ENCODE results near the gene PAQR9.

Gene PAQR9

DNA sequence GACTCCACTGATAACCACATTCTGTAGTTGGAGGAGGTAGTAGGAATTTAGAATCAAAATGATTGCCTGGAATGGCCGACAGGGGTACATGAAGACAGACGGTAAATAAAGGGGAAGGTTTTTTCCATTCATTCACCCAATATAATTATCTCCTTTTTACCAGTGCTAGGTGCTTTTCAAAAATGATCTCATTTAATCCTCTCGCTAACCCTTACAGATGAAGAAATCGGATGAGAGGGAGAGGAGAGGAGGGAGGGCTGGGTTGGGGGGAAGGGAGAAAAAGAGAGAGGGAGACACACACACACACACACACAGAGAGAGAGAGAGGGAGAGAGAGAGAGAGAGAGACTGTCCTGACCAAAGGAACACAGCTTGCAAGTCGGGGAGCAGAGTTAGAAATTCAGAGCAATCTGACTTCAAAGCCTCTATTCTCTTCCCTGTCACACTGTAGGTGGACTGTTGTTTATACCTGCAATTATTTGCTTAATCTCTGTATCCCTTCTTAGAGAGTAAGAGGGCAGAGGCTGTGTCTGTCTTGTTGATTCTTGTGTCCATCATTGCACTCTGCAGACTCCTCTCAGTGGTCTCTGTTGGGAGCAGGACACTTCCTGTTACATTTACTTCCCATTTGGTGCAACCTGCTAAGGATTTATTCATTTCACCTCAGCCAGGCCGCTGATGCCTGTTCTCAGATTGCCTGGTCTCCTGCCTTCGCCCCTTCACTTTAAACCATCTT is 18.7 kb upstream of the PAQR9 start:
- DNase-seq (ENCODE audit: low read depth) = no peak

DNA sequence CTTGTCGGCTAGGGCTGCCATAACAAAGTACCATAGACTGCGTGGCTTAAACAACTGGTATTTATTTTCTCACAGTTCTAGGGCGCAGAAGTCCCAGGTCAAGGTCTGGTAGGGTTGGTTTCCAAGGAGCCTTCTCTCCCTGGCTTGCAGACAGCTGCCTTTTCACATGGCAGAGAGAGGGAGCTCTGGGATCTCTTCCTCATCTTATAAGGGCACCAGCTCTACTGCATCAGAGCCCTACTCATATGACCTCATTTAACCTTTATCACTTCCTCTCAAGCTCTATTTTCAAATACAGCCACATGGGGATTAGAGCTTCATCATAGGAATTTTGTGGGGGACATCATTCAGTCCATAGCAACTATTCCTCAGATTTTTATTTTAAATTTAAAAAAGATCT is 17.6 kb upstream of the PAQR9 start:
- no peak for DNase-seq (ENCODE audit: low read depth)

DNA sequence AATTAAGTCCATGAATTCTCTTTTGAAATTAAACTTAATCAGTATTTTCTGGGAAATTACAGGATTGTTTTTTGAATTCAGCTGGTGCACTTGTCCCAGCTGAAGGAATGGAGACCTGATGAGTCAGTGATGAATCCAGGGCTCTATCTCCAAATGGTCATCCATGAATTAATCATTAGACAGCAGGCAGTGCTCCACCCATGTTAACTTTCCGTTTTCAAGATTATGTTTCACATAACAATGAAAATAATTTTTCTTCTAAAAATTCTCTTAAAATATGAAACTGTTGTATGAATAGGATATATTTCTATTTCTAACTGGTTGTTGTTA is 13.9 kb upstream of the PAQR9 start:
- peak; percentile 30 for DNase-seq (ENCODE audit: low read depth)

DNA sequence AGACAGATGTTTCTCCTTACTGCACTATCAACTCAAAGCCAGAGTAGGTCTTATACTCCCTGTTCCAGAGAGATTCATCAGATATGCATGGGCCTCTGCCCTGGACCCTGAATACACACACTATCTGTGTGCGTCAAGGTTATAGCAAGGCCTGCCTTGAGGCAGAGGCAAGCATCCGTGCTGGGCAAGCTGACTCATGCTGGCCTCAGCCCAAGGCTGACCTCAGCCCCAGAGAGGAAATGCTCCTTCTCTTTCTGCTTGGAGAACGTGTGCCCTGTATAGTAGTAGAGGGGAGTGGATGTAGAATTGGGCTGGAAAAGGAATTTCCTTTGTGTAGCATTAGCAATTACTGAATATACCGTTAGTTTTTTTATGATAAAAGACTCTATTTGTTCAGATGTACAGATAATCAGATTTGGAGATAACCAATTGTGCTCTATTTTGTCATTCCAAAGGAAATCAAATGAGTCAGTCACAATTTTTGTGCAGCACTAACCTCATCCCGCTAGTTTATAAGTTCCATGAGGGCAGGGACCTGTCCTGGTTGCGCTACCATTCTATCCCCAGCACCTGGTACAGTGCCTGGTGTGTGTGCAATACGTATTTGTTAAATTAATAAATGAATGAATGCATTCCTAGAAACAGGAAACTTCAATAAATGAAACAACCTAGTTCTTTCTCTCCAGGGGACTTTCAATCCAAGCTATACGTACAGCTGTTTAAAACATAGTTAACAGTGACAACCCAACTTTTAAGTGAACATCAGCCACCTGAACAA is 13.3 kb upstream of the PAQR9 start:
- DNase-seq (ENCODE audit: low read depth) = peak; percentile 92

DNA sequence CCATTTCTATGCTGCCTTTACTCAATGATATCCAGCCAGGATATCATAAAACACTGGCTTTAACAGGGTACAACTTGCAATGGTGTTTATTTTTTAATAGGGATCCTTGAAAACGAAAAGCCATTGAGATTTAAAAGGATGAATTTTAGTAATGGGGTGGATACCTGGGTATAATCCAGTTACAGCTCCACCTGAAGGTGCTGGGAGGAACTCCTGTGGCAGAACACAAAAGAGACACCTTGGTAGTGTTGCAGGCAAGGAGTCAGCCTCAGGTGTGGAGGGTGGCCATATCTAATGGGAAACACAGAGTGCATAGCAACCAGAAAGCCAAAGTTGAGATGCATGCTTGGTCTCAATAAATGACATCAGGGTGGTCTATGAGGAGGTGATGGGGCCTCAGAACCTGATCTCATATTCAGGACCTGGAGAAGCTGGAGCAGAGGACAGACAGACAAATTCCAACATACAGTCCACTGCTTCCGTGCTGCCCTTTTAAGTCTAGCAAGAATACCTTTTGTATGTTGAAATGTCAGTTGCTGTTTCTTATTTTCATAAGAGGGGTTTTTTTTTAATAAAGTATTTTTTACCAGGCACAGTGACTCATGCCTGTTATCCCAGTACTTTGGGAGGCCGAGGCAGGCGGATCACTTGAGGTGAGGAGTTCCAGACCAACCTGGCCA is 12.0 kb upstream of the PAQR9 start:
- no peak for DNase-seq (ENCODE audit: low read depth)

DNA sequence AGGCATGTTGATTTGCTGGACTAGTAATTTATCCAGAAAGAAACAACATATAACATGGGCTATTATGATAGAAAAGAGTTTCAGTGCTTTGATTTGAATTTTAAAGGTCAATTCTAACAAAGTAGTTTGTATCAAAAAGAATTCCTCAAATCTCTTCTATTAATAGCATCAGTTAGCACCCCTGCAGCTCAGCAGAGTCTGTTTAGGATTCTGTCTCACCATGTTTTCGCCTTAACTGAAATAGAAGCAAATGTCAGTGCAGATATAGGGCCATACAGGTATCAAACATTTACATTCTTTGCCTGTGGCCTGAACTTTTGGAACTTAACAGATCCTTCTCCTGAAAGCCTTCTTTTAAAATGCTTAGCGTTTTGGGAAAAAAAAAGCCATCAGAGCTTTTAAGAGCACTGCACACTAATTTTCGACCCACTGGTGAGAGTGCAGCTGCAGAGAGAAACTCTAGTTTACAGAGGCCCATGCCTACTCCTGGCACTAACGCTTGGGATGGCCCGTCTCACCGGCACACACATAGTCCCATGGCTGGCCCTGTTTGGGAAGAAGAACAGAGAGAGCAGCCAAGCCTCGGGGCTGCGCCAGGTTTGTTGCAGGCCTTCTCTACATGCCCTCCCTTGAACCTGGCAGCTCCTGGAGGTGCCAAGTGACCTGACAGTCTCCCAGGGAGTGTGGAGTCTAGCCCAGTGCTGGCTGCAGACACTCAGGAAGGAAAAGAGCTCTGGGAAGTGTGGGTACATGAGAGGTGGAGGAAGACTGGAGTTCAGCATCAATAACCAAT is 9.9 kb upstream of the PAQR9 start:
- no peak for DNase-seq (ENCODE audit: low read depth)

DNA sequence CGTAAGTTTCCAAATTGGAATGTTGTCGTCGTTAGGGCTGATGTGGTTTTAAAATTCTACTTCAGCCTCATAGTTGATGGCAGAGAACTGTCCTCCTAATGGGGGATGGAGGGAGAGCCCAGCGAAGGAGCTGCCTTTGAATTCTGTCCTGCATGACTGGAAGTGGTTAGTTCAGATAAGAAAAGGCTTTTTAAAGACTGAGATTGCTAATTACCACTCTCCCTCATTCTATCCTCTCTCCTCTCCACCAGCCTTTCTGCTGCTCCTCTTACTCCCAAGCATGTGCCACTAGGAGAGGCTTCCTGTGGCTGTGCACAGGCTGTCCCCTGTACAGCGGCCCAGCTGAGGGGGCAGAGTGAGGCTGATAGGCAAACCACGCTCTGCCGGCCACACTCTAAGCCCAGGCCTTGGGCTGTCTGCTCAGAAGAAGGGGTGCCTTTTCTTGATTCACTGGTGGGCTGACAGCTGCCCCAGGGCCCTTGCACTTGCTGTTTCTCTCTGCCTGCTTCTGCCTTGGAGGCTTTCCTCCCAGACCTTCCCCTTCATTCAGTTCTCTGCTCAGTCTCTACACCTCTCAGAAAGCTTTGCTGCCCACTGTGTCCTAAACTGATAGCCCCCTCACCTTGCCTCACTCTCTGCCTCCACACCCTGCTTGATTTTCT is 8.7 kb upstream of the PAQR9 start:
- DNase-seq (ENCODE audit: low read depth) = no peak

DNA sequence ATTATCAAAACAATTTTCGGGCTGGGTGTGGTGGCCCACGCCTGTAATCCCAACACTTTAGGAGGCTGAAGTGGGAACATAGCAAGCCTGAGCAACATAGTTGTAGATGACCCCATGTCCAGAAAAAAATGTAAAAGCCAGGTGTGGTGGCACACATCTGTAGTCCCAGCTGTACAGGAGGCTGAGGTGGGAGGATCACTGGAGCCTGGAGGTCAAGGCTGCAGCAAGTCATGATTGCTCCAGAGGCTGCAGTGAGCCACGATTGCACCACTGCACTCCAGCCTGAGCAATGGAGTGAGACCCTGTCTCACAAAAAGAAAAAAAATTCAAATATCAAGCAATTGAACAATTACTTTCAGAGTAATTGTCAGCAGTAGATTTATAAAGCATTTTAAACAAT is 8.0 kb upstream of the PAQR9 start:
- no peak for DNase-seq (ENCODE audit: low read depth)

DNA sequence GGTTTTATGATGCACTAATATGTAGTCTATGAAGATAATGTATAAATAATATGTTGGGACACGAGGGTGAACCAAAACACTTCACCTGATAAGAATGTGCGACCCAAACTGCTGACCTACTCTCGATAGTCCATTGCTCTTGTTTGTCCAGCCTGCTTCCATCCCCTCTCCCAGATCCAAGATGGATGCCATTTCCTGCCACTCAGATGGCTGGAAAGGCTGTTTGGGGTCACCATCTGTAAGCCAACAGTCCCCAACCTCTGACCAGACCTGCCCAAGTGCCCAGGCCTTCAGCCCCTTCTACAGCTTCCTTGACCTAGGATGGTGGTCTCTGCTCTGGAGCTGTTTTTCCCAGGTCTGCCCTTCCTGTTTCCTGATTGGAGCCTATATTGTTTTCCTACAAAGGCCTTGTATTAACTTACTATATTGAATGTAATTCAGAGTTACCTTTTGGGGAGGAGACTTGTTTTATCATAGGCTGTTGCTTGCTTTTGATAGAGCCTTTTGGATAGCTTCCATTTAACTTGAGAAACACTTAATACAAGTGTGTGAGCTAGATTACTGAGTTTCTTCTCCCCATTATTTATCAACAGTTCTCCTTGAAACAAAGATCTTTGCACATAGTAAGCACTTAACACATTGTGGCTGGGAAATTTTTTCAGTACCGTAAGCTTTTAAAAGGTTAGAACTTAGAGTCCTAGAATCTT is 5.0 kb upstream of the PAQR9 start:
- no peak for DNase-seq (ENCODE audit: low read depth)

DNA sequence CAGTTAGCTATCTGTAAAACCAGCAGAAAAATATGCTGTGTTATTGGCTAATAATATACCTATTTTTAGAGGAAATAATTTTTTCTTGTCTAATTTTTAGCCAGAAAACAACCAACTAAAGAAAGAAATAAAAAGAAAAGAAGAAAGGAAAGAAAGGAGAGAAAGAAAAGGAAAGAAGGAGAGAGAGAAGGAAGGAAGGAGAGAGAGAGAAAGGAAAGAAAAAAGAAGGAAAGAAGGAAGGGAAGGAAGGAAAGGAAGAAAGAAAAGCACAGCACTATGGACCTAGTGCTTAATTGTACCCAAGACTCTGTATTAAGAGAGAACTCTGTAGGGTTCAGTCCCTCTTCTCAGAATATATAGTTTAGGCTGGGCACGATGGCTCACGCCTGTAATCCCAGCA is 3.3 kb upstream of the PAQR9 start:
- DNase-seq (ENCODE audit: low read depth) = no peak

DNA sequence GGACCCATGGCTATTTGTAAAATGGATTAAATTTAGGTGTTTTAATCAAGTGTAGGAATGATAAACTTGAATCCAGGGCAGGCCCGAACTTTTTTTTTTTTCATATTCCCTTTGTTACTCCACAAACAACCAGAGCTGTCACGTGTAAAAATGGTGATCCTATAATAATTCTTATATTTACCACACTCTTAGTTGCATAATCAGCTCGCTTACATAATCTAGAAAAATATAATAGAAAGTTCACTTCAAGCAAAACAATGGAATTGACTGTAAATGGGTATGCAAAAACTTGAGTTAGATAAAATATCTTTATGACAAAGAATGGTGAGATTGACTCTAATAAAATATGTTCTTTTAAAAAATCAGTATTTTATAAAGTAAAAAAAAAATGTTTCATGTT is 2.1 kb upstream of the PAQR9 start:
- no peak for DNase-seq (ENCODE audit: low read depth)

DNA sequence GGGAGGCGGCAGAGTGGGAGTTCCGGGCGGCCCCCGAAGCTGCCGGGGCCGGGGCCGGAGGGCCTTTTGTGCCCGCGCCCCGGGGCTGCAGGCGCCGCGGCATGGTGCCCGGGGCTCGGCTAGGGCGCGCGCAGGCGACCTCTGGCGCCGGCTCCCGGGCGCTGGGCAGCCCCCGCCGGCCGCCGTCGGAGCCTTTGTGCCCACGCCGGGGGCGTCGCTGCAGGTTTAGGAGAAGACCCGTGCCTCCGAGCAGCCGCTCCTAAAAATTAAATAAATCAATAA is 299 bp downstream of the PAQR9 start:
- DNase-seq (ENCODE audit: low read depth) = no peak

DNA sequence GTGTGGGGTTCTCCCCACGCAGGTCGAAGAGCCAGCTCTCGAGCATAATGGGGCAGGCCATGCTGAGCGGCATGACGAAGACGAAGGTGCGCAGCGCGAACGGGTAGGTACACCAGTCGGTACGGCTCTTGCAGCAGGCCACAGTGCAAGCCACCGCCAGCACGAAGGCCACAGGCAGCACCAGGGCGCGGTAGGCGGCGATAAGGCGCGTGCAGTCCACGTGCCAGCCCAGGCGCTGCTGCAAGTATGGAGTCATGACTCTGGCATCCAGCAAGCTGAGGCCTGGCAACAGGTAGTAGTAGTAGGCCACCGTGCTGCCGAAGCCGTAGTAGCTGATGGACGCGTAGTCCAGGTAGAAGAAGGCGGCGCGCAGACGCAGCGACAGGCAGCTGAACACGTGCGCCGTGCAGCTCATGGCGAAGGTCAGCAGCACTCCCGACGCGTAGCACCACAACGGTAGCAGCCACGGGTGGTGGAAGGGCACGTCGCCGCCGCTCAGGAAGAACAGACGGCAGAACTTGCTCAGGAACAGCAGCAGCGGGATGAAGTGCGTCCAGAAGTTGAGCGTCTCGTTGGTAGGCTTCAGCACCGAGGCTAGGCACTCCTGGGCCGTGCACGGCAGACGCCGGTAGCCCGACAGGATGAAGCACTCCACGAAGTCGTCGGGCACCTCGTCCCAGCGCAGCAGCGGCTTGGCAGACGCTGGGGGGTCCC is 797 bp downstream of the PAQR9 start:
- no peak for DNase-seq (ENCODE audit: low read depth)

DNA sequence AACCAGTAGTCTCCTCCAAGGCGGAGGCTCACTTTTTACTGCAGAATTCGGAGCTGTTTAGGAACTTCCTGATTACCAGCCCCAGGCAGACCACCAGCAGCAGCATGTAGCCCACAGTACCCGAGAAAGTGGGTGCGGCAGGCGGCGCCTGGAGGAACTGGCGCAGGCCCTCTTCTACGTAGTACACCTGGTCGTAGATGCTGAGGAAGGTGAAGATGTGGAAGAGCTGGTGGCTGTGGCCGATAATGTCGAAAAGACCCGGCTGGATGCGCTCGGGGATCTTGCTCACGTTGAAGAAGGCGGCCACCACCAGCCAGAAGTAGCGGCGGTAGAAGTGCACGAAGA is 1.3 kb downstream of the PAQR9 start:
- DNase-seq (ENCODE audit: low read depth) = no peak

DNA sequence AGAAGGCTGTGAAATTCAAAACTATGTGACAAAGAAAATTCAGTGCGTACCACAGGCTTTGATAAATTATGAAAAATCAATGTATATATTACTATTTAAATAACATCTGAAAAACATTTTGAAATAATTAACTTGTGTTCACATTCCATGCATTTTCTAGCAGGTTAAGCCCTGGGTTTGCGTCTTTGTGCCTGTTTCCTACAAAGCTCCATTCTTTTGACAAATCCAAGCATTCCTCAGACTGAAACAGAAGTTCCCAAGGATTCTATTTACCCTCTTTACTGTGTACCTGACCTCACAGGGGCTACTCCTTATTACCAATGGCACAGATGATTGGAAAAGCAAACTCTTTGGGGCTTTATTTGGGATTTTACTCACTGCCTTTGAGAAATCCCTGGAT is 1.9 kb downstream of the PAQR9 start:
- DNase-seq (ENCODE audit: low read depth) = no peak

DNA sequence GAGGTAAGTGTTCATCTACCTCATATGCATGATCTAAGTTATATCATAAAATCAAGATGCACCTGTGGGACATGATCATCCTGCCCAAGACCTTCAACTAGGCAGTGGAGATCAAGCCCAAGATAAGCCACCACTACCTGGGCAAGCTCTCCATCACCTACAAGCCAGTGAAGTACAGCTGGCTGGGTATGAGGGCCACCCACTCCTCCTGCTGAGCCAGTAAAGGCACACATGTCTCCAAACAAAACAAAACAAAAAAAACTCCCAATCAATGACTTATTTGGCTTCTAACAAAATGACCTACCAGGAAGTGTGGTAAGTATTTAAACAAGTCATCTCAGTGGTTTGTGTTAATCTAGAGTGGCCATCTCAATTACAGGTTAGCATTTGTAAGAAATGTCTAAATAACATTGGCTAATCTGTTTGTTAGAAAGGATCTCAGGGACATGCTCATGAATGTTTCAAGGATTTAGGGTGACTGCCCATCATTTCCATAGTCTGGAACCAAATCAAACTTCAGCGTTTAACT is 3.1 kb downstream of the PAQR9 start:
- no peak for DNase-seq (ENCODE audit: low read depth)

DNA sequence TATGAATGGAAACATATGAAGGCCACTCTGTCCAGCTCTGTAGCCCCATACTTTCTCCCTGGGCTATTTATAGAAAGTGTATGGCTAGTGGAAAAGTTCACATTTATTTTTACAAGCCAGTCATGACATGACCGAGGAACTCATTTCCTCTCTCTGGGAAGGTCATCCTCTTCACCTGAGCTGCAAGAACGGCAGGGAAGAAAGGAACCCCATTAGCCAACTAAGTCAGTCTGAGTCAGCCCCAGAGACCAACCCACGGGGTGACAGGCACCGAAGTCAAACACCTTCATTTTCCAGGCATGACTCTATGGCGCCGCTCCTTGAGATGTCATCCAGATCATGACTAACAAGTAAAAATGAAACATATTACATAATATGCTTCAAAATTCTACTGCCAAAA is 4.8 kb downstream of the PAQR9 start:
- DNase-seq (ENCODE audit: low read depth) = peak; percentile 12

DNA sequence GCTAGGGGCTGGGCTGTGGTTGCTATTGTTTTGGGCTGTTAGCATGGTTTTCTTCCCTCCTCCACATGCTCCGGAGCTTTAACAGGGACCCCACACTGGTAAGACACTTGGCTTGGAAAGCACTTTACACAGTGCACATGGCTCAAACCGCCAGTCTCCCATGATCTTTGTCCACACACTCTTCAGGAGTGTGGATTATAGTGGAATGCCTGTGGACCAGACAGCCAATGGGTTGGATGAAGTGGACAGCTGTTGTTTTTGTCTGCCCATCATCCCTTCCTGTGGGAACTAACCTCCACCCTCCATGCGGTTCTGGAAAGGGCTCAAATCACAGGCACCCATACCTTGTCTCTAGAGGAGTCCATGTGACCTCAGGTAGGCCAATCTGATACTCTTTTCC is 10.0 kb downstream of the PAQR9 start:
- no peak for DNase-seq (ENCODE audit: low read depth)

DNA sequence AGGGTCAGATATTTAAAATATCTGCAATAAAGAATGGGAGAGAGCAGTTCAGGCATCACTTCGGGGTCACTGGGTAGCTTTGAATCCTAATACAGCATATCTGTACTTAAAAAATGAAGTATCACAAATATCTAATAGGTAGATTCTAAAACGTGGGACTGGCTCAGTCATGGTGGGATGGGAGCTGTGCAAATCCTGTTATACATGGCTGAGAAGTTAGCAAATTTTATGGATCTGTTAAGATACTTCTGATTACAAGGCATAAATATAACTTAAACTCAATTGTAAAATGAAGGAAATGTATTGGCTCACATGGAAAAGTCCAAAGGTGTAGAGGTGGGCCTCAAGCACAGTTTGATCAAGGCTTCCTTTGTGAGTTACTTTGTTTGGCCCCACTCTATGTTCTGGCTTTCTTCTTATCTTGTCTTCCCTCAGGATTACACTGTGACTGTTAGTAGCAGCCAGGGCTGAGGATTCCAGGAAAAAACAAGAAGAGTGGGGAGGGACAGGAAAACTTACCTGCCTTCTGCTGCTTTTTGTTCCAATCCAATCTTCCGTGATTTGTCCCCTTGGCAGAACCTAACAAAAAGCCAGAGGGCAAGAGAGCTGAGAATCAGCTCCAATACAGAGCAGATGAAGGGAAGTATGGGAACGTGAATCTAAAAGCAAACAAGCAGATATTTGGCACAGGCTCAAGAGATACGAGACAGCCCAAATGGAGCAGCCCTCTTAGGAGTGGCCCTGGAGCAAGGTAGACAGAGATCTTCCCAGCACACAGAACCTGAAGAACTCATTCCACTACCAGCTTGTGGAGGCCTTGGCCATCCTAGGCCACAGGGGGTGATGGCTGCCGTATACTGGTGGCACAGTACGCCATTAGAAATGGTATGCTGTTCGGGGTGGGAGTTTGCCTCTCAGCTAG is 10.9 kb downstream of the PAQR9 start:
- DNase-seq (ENCODE audit: low read depth) = no peak

DNA sequence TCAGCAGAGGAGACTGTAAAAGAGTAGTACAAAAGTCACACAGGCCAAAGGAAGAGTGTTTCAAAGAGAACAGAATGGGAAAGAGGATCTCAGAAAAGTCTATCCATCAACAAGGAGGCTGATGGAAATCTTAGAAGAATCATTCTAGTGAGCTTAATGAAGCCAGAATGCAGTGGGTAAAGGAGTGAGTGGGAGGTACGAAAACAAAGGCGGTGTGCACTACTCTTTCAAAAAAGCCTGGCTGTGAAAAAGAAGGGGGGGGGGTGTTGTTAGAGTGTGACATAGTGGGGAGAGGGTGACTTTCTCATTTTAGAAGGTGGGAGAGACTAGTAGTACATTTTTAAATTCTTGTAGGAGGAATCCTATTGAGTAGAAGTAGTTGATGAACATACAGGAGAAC is 11.7 kb downstream of the PAQR9 start:
- no peak for DNase-seq (ENCODE audit: low read depth)

Measured in HS-27A (cell line).